Stimulated activated CD4-positive, alpha-beta T cell treated with anti-CD3 and anti-CD28 coated beads, Interleukin-4, amount 100 ng/mL, for 4 hours (primary cell): ENCODE measurements around the gene DGKI.

Source experiments
- DNase-seq, 2 experiments: peaks; one replicate each; pipeline ENCODE4 v3.0.0-alpha.2; 2020

DGKI gene

GRCh38 chr7:137774793-137775201 is 72.0 kb downstream of the DGKI start:
- DNase-seq: no peak

- no peak for DNase-seq
Measured at GRCh38 chr7:137772748-137773147, 74.0 kb downstream of the DGKI start.

GRCh38 chr7:137772316-137772715 is 74.5 kb downstream of the DGKI start:
- DNase-seq: no peak

GRCh38 chr7:137771679-137772078 is 75.1 kb downstream of the DGKI start:
- DNase-seq: no peak

- no peak for DNase-seq
Measured at GRCh38 chr7:137771273-137771672, 75.5 kb downstream of the DGKI start.

GRCh38 chr7:137768366-137768765 is 78.4 kb downstream of the DGKI start:
- no peak for DNase-seq

GRCh38 chr7:137762334-137762733 is 84.4 kb downstream of the DGKI start:
- DNase-seq: no peak

GRCh38 chr7:137760111-137760510 is 86.7 kb downstream of the DGKI start:
- no peak for DNase-seq

GRCh38 chr7:137757146-137757925 is 89.4 kb downstream of the DGKI start:
- DNase-seq: no peak

GRCh38 chr7:137755846-137756651 is 90.7 kb downstream of the DGKI start:
- no peak for DNase-seq

GRCh38 chr7:137755427-137755826 is 91.3 kb downstream of the DGKI start:
- DNase-seq: no peak

- no peak for DNase-seq
Measured at GRCh38 chr7:137753948-137754851, 92.6 kb downstream of the DGKI start.

GRCh38 chr7:137753575-137753947 is 93.2 kb downstream of the DGKI start:
- no peak for DNase-seq

- DNase-seq: no peak
Measured at GRCh38 chr7:137753067-137753466, 93.7 kb downstream of the DGKI start.

GRCh38 chr7:137751361-137752009 is 95.3 kb downstream of the DGKI start:
- DNase-seq: no peak

GRCh38 chr7:137747359-137748031 is 99.3 kb downstream of the DGKI start:
- DNase-seq: no peak

GRCh38 chr7:137743021-137743420 is 103.8 kb downstream of the DGKI start:
- no peak for DNase-seq

GRCh38 chr7:137742051-137742450 is 104.7 kb downstream of the DGKI start:
- DNase-seq: no peak

GRCh38 chr7:137741443-137741842 is 105.3 kb downstream of the DGKI start:
- DNase-seq: no peak

- DNase-seq: no peak
Measured at GRCh38 chr7:137734221-137734620, 112.6 kb downstream of the DGKI start.

- no peak for DNase-seq
Measured at GRCh38 chr7:137732168-137732567, 114.6 kb downstream of the DGKI start.

GRCh38 chr7:137731436-137731835 is 115.3 kb downstream of the DGKI start:
- no peak for DNase-seq
